ENCODE results near the gene PTCRA.
A peak's percentile ranks its signal among the peaks of the same experiment; 100 is the strongest.
"Not testable (repeated sequence)": the region's sequence is repeated elsewhere in the genome, so short reads cannot be mapped to it uniquely, and the experiment has no call there.

PTCRA gene

GRCh38 chr6:42898891-42899361 lies 16.9 kb upstream of the PTCRA start:
- peak; percentile 61 for TF ChIP-seq CTCF (IDR thresholded peaks at IDR 0.05; ENCODE audit: low read depth, low read length, missing control alignments)
- no peak overlapping the region for H3K4me3 ChIP-seq (ENCODE audit: low read depth, low read length)
- DNase-seq (ENCODE audit: low read depth): peak; percentile 43

GRCh38 chr6:42899871-42900270 lies 16.0 kb upstream of the PTCRA start:
- no peak overlapping the region for H3K4me3 ChIP-seq (ENCODE audit: low read depth, low read length)
- no peak for TF ChIP-seq CTCF (IDR thresholded peaks at IDR 0.05; ENCODE audit: low read depth, low read length, missing control alignments)
- DNase-seq (ENCODE audit: low read depth): no peak

DNA sequence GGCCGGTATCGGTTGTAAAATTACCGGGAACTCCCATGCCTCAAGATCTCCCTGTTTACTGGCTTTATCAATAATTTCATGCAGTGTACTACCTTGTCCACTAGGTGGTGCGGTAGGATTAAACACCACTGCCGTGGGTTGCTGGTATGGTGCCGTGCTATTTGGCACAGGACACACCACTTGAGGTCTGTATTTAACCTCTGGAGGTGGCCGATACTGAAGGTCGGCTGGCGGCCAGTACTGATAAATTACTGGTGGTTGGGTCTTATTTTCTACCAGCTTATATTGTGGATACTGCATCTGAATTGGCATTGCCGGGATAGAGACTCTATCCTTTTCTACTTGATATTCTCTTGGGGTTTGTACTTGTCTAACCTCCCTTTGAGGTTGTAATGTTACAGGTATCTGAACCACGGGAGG lies 14.3 kb upstream of the PTCRA start:
- H3K4me3 ChIP-seq (ENCODE audit: low read depth, low read length): no peak overlapping the region
- peak; percentile 73 for TF ChIP-seq CTCF (IDR thresholded peaks at IDR 0.05; ENCODE audit: low read depth, low read length, missing control alignments)
- peak; percentile 60 for DNase-seq (ENCODE audit: low read depth)

DNA sequence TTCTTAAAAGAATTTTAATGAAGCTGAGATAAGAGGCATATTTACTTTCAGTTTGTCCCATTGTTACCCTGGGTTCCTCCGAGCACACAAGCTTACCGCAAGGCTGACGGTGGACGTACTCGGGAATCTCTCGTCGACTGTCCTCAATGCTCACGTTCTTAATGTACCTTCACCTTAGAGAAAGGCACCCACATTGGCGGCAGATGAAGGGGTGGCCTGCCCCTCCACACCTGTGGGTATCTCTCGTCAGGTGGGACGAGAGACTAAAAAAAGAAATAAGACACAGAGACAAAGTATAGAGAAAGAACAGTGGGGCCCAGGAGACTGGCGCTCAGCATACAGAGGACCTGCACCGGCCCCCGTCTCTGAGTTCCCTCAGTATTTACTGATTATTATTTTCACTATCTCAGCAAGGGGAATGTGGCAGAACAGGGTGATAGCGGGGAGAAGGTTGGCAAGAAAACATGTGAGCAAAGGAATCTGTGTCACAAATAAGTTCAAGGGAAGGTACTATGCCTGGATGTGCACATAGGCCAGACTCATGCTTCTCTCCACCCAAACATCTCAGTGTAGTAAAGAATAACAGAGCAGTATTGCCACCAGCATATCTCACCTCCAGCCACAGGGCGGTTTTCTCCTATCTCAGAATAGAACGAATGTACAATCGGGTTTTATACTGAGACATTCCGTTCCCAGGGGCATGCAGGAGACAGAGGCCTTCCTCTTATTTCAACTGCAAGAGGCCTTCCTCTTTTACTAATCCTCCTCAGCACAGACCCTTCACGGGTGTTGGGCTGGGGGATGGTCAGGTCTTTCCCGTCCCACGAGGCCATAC lies 13.2 kb upstream of the PTCRA start:
- H3K4me3 ChIP-seq (ENCODE audit: low read depth, low read length); DNase-seq (ENCODE audit: low read depth): not testable (repeated sequence)

GRCh38 chr6:42904467-42904866 lies 11.4 kb upstream of the PTCRA start:
- TF ChIP-seq CTCF (IDR thresholded peaks at IDR 0.05; ENCODE audit: low read depth, low read length, missing control alignments): no peak
- no peak overlapping the region for H3K4me3 ChIP-seq (ENCODE audit: low read depth, low read length)
- DNase-seq (ENCODE audit: low read depth): no peak

DNA sequence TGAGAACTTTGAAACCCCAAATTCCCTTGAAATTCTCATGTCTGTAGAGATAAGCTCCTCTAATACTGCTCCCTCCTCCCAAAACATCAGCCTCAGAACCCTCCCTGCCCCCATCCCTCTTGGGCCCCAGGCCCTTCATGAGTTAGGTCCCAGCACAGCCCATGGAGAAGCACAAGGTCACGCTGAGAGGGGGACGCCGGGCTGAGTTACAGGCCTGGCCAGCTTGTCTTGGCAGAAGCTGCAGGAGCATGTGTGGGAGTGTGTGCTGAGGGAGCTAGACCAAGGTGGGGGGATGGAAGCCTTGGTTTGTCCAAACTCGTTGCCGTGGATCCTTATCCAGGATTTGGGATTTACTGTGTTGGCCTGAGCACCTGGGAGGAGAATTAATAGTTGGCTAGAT lies 8.5 kb upstream of the PTCRA start:
- no peak overlapping the region for H3K4me3 ChIP-seq (ENCODE audit: low read depth, low read length)
- no peak for TF ChIP-seq CTCF (IDR thresholded peaks at IDR 0.05; ENCODE audit: low read depth, low read length, missing control alignments)
- no peak for DNase-seq (ENCODE audit: low read depth)

DNA sequence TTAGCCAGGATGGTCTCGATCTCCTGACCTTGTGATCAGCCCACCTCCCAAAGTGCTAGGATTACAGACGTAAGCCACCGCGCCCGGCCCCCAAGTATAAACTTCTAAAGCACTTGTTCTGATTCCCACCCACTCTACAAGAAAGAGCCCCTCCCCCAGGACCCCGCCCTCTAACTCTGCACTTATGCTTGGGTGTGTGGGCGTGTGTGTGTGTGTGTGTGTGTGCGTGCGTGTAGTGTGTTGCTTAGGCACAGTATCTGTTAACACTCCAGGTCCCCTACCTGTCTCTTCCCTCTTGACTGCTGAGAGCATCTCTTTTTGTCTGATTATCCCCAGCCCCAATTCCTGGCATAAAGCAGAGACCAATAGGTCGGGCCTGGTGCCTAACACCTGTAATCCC lies 6.0 kb upstream of the PTCRA start:
- H3K4me3 ChIP-seq (ENCODE audit: low read depth, low read length): no peak overlapping the region
- no peak for DNase-seq (ENCODE audit: low read depth)
- no peak for TF ChIP-seq CTCF (IDR thresholded peaks at IDR 0.05; ENCODE audit: low read depth, low read length, missing control alignments)
